ENCODE results near the gene HOXA4.
A peak's percentile ranks its signal among the peaks of the same experiment; 100 is the strongest.

Gene HOXA4

DNA sequence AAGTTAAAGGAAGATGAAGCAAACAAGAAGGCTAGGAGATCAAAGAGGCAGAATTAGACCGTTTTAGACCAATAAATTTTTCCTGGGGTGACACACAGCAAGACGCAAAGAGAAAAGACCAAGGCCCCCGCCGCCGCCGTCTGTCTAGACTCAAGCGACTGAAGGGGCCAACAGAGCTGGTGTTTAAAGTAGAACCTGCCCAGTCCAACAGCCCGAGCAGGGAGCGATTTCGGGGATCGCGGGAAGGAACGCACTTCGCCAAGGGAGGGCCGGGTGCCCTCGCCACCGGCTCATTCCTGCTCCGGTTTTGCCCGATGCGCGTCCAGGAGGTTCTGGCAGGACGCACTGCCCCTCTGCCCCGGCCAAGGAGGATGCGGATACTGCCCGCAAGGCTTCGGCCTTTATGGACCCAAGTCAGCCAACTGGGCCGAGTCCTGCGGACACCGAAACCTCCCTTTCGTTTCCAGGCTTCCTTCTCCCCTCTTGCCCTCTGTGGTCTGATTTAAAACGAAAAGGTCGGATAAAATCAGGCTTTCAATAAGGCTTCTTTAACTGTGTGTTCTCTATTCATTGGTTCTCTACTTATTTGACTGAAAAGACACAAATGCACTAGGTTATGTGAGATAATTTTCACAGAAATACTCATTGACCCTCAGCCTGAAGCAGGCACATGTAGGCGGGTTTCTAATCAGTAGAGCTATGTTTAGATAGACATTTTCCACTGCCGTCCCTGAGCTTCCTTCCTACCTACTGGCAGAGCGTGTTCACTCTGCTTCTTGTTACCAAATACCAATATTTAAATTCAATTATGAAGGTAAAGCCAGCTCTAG lies 28.1 kb upstream of the HOXA4 start:
- DNase-seq: no peak

DNA sequence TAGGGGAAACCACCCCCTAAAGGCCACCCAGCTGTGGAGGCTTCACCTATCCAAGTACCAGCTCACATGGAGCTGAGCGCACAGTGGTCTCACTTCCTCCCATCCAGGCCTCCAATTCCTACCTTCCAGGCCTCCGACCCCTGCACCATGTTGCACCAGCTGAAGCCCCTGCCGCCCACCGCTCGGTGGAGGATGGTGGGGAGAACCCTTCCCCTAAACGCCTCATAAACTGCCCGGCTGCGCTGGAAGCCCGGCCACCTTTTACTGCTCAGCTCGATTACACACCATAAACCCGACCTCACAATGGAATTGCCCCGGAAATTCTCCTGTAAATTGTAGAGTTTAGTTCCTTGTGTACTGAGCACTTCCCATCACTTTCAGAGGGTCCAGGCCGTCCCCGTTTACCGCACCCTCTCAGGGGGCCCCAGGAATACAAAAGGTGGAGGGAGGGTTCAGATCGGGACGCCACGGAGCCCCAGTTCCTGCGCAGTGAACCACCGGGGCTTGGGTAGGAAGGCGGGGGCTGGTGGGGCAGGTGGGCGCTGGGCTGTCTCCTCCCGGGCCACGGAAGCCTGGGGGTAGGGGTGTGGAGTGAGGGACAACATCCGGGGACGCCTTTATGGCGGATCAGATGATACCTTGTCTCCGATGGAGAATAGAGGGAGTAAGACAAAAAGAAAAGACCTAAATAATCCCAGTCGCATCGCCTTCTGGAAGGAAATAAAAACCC lies 27.3 kb upstream of the HOXA4 start:
- DNase-seq: no peak

DNA sequence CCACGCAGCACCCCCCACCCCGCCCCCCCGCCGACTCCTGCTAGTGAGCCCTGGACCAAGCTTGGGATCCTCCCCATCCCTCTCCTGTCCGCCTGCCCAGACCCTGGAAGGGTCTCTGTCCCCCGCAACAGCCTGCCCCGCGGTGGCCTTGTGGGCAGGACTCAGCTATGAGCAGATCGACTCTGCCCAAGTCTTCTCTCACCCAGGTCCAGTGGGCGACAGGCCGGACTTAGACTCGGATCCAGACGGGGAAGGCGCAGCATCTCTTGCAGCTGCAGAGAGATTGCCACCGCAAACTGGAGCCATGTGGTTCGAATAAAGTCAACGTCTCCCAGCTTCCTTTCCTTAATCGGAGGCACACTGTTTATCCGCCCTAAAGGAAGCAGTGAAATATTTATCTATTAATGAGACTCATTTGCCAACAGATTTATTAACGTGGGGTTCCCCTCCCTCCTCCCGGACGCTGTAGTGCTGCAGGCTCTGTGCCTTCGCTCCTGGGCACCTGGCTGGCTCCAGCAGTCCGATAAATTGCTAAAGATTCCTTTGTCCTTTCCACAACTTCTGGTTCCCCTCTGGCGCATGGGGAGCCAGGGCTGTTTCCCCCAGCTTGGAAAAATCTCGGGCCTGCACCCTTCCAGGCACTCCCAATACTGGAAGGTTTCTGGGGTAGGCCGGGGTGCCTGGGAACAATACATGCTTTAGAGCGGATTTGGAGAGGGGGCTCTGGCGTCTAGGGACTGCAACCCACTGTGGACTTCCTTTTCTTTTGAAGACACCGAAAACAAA lies 26.6 kb upstream of the HOXA4 start:
- DNase-seq: no peak

DNA sequence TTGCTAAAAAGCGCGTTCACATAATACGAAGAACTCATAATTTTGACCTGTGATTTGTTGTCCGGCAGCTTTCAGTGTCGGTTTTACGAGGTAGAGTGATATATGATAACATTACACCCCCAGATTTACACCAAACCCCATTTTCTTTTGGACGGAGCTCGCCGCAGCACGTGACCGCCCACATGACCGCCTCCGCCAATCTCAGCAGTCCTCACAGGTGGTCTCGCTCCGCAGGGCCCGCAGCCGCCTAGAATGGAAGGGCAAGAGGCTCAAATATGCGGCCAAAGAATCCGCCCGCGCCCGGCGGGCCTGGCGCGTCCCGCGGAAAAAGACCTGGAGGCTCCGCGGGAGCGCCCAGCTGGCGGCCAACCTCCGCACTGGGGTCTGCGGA lies 25.9 kb upstream of the HOXA4 start, which contains the start of gene HOXA7:
TSS of gene HOXA7 (minus strand) at position 168 of the 391 bp plus-strand sequence. CDS start at position 38, 130 bp downstream.
- DNase-seq: no peak

DNA sequence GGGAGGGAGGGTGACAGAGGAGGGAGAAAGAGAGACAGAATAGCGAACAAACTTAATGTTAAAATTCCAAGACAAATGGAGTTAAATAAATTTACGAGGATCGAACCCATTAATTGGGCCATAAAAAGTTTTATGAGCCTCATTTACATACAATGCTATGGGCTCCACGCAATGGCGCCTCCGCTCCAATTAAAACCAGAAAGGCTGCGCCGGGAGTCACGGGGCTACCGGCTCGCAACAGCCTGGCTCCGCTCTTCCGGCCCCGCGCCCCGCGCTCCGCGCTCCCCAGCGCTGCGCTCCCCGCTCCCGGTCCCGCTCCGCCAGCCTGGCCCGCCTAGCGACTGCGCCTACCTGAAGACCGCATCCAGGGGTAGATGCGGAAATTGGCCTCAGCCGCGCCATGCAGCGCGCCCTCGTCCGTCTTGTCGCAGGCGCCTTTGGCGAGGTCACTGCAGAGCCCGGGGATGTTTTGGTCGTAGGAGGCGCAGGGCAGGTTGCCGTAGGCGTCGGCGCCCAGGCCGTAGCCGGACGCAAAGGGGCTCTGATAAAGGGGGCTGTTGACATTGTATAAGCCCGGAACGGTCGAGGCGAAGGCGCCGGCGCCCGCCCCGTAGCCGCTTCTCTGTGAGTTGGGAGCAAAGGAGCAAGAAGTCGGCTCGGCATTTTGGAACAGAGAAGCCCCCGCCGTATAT lies 25.4 kb upstream of the HOXA4 start:
- no peak for DNase-seq

DNA sequence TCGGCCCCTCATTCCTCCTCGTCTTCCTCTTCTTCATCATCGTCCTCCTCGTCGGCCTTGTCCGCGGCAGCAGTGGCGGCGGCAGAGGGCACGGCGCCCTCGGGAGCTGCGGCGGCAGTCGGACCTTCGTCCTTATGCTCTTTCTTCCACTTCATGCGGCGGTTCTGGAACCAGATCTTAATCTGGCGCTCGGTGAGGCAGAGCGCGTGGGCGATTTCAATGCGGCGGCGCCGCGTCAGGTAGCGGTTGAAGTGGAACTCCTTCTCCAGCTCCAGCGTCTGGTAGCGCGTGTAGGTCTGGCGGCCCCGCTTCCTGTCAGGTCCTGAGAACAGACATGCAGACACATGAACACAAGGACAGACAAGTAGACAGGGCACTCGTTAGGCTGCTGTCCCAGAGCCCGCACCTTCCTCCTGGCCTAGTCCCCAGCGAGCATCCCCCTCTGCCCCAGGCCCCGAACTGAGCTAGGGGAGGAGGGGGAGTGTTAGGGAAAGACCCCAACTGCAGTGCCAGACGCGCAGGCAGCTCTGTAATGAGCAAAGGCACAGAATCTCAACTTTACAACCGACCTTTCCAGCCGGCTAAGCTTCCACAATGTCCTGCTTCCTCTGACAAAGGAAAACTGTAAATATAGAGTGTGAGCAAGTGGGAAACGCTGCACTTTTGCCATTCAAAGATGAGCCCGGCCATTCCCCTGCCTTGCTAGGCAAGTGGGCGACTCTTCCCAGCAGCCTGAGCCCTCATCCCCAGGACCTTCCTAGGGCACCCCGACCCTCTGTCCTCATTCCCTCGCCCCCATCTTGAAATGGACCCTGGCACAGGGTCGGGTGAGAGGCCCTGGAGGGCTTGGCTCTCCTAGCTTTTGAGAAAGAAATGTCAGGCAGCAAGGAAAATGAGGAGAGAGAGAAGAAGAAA lies 24.6 kb upstream of the HOXA4 start:
- no peak for DNase-seq

DNA sequence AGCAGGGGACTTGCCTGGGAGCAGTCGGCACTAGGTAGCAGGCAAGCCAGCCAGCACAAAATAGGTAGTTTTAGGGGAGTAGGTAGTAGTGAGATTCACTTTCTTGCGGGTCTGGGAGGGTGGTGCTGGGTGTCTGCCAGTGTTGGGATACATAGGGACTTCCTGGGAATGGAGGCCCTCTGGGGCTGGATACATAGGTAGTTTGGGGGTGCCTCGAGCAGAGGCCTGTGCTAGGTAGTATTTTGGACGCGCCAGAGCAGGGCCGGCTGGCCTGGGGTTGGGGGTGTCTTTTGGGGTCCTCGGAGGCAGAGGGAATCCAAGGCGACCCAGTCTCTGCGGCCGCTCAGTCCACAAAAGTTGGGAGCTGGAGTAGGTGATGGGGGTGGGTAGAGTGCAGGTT lies 23.8 kb upstream of the HOXA4 start:
- DNase-seq: no peak

DNA sequence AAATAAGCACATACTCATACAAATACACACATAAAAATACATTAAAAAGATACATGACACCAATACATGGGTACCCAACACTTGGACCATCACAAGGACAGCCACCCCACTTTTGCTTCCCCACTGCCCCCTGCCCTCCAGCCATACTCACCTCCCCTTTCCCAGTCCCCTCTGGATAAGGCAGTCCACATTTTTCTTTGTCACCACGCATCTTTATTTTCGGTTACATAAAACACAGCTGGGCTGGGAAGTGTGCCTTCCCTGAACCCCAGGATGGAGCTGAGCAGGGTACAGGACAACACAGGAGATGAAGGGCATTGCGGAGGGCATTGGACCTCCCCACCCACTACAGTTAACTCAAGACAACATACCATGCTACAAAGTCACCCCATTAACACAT lies 23.0 kb upstream of the HOXA4 start:
- DNase-seq: no peak

DNA sequence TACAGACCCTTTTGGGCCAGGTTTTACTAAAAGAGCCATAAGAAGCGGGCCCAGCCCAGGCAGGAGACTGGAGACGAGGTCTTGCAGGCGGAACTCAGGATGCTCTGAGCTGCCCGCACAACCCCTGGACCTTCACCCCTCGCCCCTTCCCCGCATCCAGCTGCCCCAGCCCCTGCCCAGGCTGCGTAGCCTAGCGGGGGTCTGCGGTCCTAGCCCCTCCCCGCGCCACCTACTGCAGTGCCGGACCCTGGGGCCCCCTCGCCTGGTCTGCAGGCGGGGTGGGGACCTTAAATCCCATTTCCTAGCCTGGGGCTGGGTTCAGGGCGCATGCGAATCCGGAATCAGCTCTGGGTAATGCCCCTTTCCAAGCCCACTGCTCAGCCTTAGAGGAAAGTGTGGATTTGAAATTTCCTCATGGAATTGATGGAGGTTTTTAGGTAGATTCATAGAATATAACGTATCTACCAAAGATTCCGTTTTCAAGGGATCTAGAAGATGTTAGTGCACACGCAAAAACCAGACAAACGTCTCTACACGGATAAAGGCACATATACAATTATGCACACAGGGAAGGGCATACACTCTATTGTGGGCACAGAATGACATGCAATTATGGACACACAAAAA lies 22.4 kb upstream of the HOXA4 start:
- no peak for DNase-seq

DNA sequence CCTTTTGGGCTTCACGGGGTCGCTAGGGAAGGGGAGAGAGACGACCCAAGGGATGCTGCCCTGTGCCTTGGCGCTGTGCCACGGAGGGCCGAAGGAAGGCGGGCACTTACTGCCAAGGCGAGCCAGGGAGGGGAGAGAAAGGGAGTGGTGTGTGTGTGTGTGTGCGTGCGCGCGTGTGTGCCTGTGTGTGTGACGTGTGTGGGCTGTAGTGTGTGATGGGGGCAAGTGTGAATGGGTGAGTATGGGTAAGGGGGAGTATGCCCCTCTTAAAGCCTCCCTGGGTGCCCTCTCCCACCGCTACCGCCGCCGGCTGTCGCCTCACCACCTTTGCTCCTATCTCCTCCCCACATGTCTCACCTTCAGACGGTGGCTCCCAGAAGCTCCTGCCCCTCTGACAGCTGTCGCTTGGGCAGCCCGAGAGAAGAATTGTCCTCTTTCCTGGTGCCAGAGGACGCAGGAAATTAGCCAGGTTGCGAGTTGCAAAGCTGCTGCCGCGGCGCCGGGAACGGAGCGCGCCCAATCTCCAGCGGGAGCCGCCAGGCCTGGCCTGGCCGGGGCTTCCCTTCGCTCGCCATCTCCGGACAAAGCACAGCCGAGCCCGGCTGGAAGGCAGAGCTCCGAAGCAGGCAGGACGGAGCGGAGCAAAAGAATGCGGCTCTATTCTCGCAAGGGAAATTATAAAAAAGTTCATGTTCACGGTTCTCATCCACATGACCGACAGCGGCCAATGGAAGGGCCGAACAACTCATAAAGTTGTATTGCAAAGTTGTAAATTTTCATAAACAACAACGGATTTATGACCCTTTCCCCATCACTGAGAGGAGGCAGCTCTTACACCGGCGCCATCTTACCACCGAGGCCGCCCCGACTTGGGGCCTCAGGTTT lies 21.6 kb upstream of the HOXA4 start, which contains the start of gene HOXA3:
TSS of gene HOXA3 (minus strand) at position 653 of the 885 bp plus-strand sequence. CDS start 41,943 bp downstream, outside the sequence.
- DNase-seq: no peak

DNA sequence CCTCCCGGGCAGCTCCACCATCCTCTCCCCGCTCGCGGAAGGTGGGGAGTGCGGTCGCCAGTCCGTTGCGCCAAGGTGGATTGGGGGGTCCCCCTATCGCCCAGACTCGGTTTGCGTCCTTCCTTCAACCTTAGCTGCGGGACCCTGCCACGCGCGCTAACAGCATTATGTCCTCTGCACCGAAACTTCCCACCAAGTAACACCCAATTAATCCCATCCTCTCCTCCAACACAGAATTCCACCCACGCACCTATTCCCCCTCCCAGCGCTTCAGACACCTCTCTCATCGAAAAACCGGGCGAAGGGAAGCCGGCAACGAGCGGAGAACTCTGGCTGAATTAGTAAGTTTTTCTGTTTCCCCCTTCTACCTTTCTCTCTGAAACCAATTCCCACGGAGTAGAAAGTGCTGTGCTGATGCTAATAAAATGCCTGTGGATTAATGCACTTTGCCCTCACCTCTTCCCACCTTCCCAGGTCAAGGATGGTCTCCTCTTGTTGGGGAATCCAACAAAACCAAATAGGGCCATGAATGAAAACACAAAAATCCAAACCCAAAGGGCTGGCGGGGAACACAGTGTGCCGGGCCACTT lies 20.9 kb upstream of the HOXA4 start:
- no peak for DNase-seq

DNA sequence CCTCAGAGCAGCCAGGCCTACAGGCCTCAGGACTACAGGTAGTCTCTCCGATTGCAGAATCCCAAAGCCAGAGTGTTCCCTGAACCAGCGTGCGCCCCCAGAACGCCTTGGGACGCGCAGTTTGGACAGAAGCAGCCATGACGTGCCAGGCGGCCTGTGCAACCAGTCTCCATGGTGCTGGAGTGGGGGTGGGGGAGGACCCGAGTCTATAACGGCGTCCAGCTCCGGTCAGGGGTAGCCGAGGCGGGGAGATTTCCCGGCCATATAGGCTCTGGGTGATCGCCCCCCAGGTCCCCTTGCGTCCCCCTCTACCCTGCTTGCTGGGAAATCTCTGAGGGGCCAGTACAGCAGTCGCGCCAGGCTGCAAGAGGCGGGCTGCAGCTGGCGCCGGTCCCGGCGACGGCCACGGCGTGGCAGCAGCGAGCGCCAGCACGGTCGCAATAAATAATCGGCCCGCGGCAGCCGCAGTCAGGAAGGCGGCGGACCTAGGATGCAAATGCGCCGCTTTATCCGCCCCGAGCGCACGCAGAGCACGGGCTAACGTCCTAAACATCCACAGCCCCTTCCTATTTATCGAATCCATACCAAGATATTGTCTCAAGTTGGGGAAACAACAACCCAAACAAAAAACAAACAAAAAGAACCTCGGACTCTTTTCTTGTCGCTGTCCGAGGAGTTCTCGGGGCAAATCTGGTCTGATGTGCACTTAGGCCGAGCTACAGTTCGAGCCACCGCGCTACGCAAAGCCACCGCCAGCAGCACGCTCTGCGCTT lies 20.2 kb upstream of the HOXA4 start:
- DNase-seq: peak in 12 of 51 donors; percentile 4 to 56 (median 17)

DNA sequence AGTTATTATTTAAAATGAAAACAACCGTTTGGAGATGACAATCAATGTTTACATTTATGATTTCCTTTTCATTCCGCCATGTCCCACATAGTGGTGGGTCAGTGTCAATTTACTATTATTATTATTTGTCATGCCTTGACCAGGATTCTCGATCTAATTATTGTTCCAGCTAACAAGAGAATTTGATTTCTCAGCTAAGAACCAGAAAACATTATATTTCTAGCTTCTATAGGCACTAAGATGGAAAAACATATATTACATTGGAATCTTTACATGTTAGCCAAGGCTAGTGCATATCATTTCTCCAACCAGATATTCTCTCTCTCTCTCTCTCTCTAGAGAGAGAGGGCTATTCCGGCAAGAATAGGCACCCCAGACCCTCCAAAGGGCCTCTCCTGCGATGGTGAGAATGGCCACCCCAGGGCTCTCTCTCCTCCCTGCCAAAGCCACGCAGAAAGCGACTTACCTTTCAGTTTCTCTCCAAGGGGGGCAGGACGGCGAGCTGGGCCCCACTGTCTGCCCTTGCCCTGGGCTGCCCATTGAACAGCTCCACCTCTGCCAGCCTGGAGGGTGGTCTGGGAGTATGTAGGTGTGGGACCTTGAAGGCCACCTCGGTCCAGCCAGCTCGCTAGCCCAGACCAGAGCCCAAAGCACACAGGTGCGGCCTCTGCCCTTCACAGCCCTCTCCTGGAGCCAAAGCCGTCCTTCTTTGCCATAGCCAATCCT lies 19.4 kb upstream of the HOXA4 start:
- DNase-seq: no peak

DNA sequence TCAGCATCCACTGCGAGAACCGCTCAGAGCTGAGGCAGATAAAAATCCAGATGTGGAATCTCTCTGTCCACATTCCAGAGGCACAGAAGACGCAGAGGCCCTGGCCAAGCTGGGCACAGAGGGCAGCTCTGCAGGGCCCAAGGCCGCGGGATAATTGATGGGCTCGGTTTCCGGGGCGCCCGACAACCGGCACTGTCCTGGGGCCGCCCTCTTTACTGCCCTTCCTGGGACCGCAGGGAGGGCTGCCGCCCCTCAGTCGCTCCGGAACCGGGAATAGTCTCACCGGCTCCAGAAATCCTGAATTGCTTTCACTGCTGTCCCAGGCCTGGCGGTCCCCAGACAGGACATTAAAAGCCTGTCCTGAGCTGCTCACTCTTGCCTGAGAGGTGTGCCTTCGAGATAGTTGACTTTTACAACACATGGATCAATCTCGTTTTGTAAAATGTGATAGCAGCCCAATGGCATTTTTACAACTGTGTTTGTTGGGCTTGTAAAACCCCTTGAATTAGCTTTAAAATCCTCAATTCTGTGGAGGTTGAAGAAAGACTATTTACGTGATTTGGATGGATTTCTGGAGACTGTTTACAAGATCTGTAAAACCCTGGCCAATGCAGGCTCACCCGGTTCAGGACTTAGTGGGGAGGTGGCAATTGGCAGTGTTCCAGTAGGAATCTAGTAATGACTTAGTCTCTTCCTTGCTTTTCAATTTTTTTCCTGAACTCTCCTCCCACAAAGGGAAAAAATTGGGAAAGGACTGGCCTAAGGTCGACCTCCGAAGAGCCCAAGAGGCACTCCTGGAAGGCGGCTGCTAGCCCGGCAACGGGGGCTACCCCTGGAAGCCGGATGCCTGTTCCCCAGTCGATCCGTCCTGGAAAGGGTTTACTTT lies 18.4 kb upstream of the HOXA4 start:
- DNase-seq: no peak

DNA sequence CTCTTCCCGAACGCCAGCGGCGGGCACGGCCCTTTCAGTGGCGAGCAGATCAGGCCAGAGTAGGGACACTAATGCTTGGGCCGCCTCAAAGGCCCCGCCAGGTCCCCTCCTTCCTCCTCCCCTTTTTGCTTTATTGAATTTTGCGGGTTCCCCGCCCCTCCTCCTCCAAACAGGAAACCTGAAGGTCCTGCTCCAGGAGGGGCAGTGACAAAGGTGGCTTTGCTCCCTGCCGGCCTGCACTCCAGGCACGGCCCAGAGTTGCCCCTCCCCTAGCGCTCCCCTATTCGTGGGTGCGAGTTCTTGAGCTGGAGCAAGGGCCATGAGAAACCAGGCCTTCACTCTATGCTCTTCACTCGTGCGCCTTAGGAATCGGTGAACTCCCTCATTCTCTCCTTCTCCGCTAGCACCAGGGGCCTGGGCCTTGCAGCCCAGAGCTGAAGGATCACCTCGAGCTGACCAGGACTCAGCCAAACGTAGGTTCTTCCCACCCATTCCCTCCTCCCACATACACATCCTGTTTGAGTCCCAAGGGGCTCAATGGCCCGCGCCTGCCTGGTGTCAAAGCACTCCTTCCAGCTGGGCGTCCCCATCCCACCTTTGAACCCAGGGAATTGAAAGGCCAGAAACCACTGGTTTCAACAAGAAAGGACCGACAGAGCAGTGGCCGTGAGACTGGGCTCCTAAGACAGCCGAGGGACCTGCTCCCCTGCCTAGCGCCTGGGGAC lies 17.6 kb upstream of the HOXA4 start:
- no peak for DNase-seq
